Measurements from ENCODE around the gene NAALADL2. TPM values are rescaled to one million over a fixed set of nuclear protein-coding genes. Genes with fewer than 3 reads are reported as not detected.

The NAALADL2 gene
- polyA plus RNA-seq, 1 donor from 2014 or later, result 1.6 TPM

DNA sequence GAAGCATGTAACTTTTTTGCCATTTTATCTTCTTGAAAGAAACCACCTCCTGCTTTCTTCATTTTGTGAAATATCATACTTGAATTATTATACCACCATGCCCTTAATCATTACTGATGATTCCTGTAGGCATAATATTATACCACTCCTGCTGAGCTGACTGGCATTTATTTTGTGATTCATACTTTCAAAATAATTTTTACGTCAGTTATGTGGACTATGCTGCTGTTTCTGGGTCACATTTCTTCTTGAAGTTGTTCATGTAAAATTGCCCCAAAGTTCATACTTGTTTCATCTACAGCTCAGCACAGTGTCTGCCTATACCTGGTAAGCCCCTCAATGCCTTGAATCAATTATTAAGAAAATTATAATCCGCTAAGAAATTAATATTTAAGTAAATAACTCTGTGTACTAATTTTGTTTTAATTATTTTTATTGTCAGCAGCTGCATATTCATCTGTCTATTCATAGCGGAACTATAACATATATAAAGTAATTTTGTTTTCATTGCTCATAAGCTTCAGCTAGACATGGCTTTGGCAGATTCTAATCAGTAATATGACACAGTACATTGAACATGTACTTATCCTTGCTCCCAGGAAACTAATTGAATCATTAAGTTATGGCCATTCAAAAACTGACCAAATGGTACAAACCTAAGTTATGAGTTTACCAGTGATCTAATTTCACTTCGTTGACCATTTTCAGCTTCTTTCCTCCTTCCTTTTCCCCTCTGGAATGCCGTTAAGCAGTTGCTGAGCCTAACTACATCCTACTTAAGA lies 160.0 kb downstream of the NAALADL2 start:
- Histone ChIP-seq H3K27me3 (ENCODE audit: insufficient read depth, low read depth, low read length) (no peaks in the 10 kb centered on the region), H3K4me2 (ENCODE audit: low read length) (no peak overlapping the region), H3K4me3 (ENCODE audit: low read length) (no peak overlapping the region), H3K79me2 (replicated peaks; ENCODE audit: insufficient read depth, low read length) (no peaks in the 10 kb centered on the region), H3K9me2 (ENCODE audit: insufficient read depth, low read length) (no peaks in the 10 kb centered on the region), H3K27ac (ENCODE audit: low read length) (no peak overlapping the region), H3K36me3 (ENCODE audit: insufficient read depth, low read length) (no peaks in the 10 kb centered on the region), H3F3A (ENCODE audit: insufficient read depth, low read length, poor library complexity, severe bottlenecking) (no peaks in the 10 kb centered on the region), H2AFZ (ENCODE audit: low read depth, low read length) (no peak overlapping the region), H3K9ac (ENCODE audit: low read length) (no peak overlapping the region), H3K9me3 (ENCODE audit: low read length) (no peaks in the 10 kb centered on the region), H4K20me1 (ENCODE audit: insufficient read depth) (no peaks in the 10 kb centered on the region)
- TF ChIP-seq EZH2 (IDR thresholded peaks at IDR 0.05; ENCODE audit: borderline replicate concordance, insufficient read depth, low read length, poor library complexity, severe bottlenecking) (no peak), RAD21 (conservative IDR thresholded peaks at IDR 0.05) (no peak), SMC3 (conservative IDR thresholded peaks at IDR 0.05; ENCODE audit: poor library complexity) (no peak), MXI1 (conservative IDR thresholded peaks at IDR 0.05; ENCODE audit: poor library complexity, severe bottlenecking) (no peak), EP300 (conservative IDR thresholded peaks at IDR 0.05; ENCODE audit: poor library complexity, severe bottlenecking) (no peak), POLR2AphosphoS5 (IDR thresholded peaks at IDR 0.05) (no peak), TAF1 (IDR thresholded peaks at IDR 0.05; ENCODE audit: low read depth) (no peak)
- TF ChIP-seq, protein P1, sequence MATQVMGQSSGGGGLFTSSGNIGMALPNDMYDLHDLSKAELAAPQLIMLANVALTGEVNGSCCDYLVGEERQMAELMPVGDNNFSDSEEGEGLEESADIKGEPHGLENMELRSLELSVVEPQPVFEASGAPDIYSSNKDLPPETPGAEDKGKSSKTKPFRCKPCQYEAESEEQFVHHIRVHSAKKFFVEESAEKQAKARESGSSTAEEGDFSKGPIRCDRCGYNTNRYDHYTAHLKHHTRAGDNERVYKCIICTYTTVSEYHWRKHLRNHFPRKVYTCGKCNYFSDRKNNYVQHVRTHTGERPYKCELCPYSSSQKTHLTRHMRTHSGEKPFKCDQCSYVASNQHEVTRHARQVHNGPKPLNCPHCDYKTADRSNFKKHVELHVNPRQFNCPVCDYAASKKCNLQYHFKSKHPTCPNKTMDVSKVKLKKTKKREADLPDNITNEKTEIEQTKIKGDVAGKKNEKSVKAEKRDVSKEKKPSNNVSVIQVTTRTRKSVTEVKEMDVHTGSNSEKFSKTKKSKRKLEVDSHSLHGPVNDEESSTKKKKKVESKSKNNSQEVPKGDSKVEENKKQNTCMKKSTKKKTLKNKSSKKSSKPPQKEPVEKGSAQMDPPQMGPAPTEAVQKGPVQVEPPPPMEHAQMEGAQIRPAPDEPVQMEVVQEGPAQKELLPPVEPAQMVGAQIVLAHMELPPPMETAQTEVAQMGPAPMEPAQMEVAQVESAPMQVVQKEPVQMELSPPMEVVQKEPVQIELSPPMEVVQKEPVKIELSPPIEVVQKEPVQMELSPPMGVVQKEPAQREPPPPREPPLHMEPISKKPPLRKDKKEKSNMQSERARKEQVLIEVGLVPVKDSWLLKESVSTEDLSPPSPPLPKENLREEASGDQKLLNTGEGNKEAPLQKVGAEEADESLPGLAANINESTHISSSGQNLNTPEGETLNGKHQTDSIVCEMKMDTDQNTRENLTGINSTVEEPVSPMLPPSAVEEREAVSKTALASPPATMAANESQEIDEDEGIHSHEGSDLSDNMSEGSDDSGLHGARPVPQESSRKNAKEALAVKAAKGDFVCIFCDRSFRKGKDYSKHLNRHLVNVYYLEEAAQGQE (IDR thresholded peaks at IDR 0.05; ENCODE audit: borderline replicate concordance), result no peak
- TF ChIP-seq, protein P2, sequence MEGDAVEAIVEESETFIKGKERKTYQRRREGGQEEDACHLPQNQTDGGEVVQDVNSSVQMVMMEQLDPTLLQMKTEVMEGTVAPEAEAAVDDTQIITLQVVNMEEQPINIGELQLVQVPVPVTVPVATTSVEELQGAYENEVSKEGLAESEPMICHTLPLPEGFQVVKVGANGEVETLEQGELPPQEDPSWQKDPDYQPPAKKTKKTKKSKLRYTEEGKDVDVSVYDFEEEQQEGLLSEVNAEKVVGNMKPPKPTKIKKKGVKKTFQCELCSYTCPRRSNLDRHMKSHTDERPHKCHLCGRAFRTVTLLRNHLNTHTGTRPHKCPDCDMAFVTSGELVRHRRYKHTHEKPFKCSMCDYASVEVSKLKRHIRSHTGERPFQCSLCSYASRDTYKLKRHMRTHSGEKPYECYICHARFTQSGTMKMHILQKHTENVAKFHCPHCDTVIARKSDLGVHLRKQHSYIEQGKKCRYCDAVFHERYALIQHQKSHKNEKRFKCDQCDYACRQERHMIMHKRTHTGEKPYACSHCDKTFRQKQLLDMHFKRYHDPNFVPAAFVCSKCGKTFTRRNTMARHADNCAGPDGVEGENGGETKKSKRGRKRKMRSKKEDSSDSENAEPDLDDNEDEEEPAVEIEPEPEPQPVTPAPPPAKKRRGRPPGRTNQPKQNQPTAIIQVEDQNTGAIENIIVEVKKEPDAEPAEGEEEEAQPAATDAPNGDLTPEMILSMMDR (IDR thresholded peaks at IDR 0.05; ENCODE audit: poor library complexity, severe bottlenecking), result no peak

DNA sequence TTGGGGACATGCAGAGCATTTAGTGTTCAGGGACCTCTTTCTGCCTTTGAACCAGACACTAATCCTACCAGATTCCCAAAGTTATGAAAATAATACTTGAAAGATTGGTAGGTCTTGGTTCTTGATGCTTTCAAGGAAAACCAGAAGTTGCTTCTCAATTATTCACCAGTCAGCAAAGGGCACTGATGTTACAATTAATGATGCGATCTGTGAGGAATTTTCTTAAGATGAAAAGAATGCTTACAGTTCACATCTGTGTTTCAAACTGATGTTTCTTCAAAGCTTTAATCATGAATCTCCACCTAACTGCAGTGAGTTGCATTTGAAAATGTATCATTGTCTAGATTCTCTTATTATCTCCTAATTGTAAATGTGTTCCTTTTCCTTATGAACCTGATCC lies 161.0 kb downstream of the NAALADL2 start:
- Histone ChIP-seq H2AFZ (ENCODE audit: low read depth, low read length) (no peak overlapping the region), H3K4me2 (ENCODE audit: low read length) (no peak overlapping the region), H4K20me1 (ENCODE audit: insufficient read depth) (no peaks in the 10 kb centered on the region), H3K27ac (ENCODE audit: low read length) (no peak overlapping the region), H3K36me3 (ENCODE audit: insufficient read depth, low read length) (no peaks in the 10 kb centered on the region), H3K4me3 (ENCODE audit: low read length) (no peak overlapping the region), H3K9ac (ENCODE audit: low read length) (no peak overlapping the region), H3F3A (ENCODE audit: insufficient read depth, low read length, poor library complexity, severe bottlenecking) (no peaks in the 10 kb centered on the region), H3K79me2 (replicated peaks; ENCODE audit: insufficient read depth, low read length) (no peaks in the 10 kb centered on the region), H3K27me3 (ENCODE audit: insufficient read depth, low read depth, low read length) (no peaks in the 10 kb centered on the region), H3K9me3 (ENCODE audit: low read length) (no peaks in the 10 kb centered on the region), H3K9me2 (ENCODE audit: insufficient read depth, low read length) (no peaks in the 10 kb centered on the region)
- TF ChIP-seq, protein P1 (IDR thresholded peaks at IDR 0.05; ENCODE audit: borderline replicate concordance), result no peak
- TF ChIP-seq, protein P2 (IDR thresholded peaks at IDR 0.05; ENCODE audit: poor library complexity, severe bottlenecking), result no peak
- TF ChIP-seq EP300 (conservative IDR thresholded peaks at IDR 0.05; ENCODE audit: poor library complexity, severe bottlenecking) (no peak), RAD21 (conservative IDR thresholded peaks at IDR 0.05) (no peak), TAF1 (IDR thresholded peaks at IDR 0.05; ENCODE audit: low read depth) (no peak), EZH2 (IDR thresholded peaks at IDR 0.05; ENCODE audit: borderline replicate concordance, insufficient read depth, low read length, poor library complexity, severe bottlenecking) (no peak), SMC3 (conservative IDR thresholded peaks at IDR 0.05; ENCODE audit: poor library complexity) (no peak), MXI1 (conservative IDR thresholded peaks at IDR 0.05; ENCODE audit: poor library complexity, severe bottlenecking) (no peak), POLR2AphosphoS5 (IDR thresholded peaks at IDR 0.05) (no peak)
